Activated B cell treated with CpG ODN at 0.5 μM for 24 hours (primary cell): ENCODE measurements around the gene TMEM141. TPM values are rescaled to one million over a fixed set of nuclear protein-coding genes. Genes with fewer than 3 reads are reported as not detected.
A peak's percentile ranks its signal among the peaks of the same experiment; 100 is the strongest.
"Not testable (repeated sequence)": the region's sequence is repeated elsewhere in the genome, so short reads cannot be mapped to it uniquely, and the experiment has no call there.

Source experiments
- ATAC-seq: fragments of 200-7000 bp; cut with Tn5 transposase; one replicate; pipeline ENCODE4 v1.10.0; 2021; ENCODE audit warnings: low read depth, mild to moderate bottlenecking, moderate library complexity
- CTCF ChIA-PET: fragments of 350-600 bp; sonication (Branson Sonifier 250); formaldehyde crosslinking; loops from one replicate; lab custom pipeline; 2021; ENCODE audit warnings: antibody characterized with exemption; lab: Charles Lee
- POLR2A ChIA-PET: fragments of 350-600 bp; sonication (Branson Sonifier 250); formaldehyde crosslinking; loops from one replicate; lab custom pipeline; 2021; ENCODE audit warnings: antibody characterized with exemption; lab: Charles Lee
- DNase-seq: peaks from one replicate; pipeline ENCODE4 v3.0.0; 2022
- H3K27ac Mint-ChIP-seq: one replicate; pipeline ENCODE4 v1.8.0; 2020; ENCODE audit warnings: mixed read lengths
- H3K27me3 Mint-ChIP-seq: one replicate; pipeline ENCODE4 v1.8.0; 2021; ENCODE audit warnings: mixed read lengths
- H3K36me3 Mint-ChIP-seq: one replicate; pipeline ENCODE4 v1.8.0; 2021; ENCODE audit warnings: low read depth, mixed read lengths
- H3K4me1 Mint-ChIP-seq: one replicate; pipeline ENCODE4 v1.8.0; 2021; ENCODE audit warnings: mixed read lengths
- H3K4me3 Mint-ChIP-seq: one replicate; pipeline ENCODE4 v1.8.0; 2020; ENCODE audit warnings: mild to moderate bottlenecking, mixed read lengths
- H3K9me3 Mint-ChIP-seq: one replicate; pipeline ENCODE4 v1.8.0; 2020; ENCODE audit warnings: mixed read lengths
- CTCF ChIP-seq: fragments of 200-600 bp; IDR thresholded peaks from one replicate; pipeline ENCODE4 v1.8.0; 2022; ENCODE audit warnings: antibody characterized with exemption, mild to moderate bottlenecking
- intact Hi-C: fragments of 100-400 bp; cut with micrococcal nuclease; formaldehyde crosslinking; loops from one replicate; pipeline ENCODE4 v1.15.1; 2024
- total RNA-seq: library from RNA; stranded (reverse); gene quantifications from 2 replicates; pipeline ENCODE4 v1.2.3, GENCODE V29; 2022

The TMEM141 gene
- total RNA-seq, 1 donor from 2014 or later = 34.9 TPM

- peak within 1 kb of the TSS; percentile 87 for H3K4me3 Mint-ChIP-seq
- H3K27me3 Mint-ChIP-seq, H3K9me3 Mint-ChIP-seq: not testable (repeated sequence)
- DNase-seq (peak; percentile 79), ATAC-seq (peak; percentile 89)
- CTCF ChIA-PET = interaction anchor here (0.6 to 3.5 kb wide), 20 partner anchors 22 to 601 kb away, joined by 3 to 21 read pairs (median 4); partner anchors contain the start of genes NPDC1 and RABL6
- POLR2A ChIA-PET = interaction anchor here (0.6 to 3.3 kb wide), 10 partner anchors 22 to 398 kb away, joined by 3 to 12 read pairs (median 8); partner anchors contain the start of genes PAXX, RABL6, TRAF2 and TUBB4B
- peak; percentile 60 for TF ChIP-seq CTCF
- peaks cover 14% of the 10 kb centered on the region for H3K36me3 Mint-ChIP-seq
- intact Hi-C loops = loop anchor here (1.0 to 10.0 kb wide), 6 partner anchors 36 to 322 kb away; partner anchors contain the start of genes FBXW5, RABL6 and TMEM141
- peaks cover 18% of the 10 kb centered on the region for H3K4me1 Mint-ChIP-seq
- H3K27ac Mint-ChIP-seq = peak within 1 kb of the TSS; percentile 35
Observed at GRCh38 chr9:136842380-136842948, 51.3 kb downstream of the TMEM141 start, which contains the start of gene AJM1. AJM1 (plus strand) TSS chr9:136842478; CDS start chr9:136844415, 1,937 bp downstream.

Other genes with a start within 250 kb of the TMEM141 start
- 24.9 and 26.6 TPM in 2 replicates for gene NOTCH1, start 245.3 kb upstream of the TMEM141 start, total RNA-seq
- gene EGFL7, start 128.4 kb upstream of the TMEM141 start, total RNA-seq = not detected in 2 replicates
- gene AGPAT2, start 103.9 kb upstream of the TMEM141 start, total RNA-seq = 16.6 and 17.1 TPM in 2 replicates
- 1.5 and 2.2 TPM in 2 replicates for gene DIPK1B, start 78.8 kb upstream of the TMEM141 start, total RNA-seq
- 13.7 and 15.9 TPM in 2 replicates for gene LCN10, start 48.4 kb upstream of the TMEM141 start, total RNA-seq
- gene LCN6, start 42.8 kb upstream of the TMEM141 start, total RNA-seq = not detected in 2 replicates
- gene LCN8, start 33.1 kb upstream of the TMEM141 start, total RNA-seq = 5.3 and 6.9 TPM in 2 replicates
- gene LCN15, start 26.8 kb upstream of the TMEM141 start, total RNA-seq = not detected in 2 replicates
- not detected in 2 replicates for gene CCDC183, start 5.0 kb downstream of the TMEM141 start, total RNA-seq
- 70.1 and 75.0 TPM in 2 replicates for gene RABL6, start 16.6 kb downstream of the TMEM141 start, total RNA-seq
- 1.0 and 1.6 TPM in 2 replicates for gene AJM1, start 51.1 kb downstream of the TMEM141 start, total RNA-seq
- gene PHPT1, start 58.1 kb downstream of the TMEM141 start, total RNA-seq = 58.8 and 64.6 TPM in 2 replicates
- 5.2 and 6.1 TPM in 2 replicates for gene MAMDC4, start 61.0 kb downstream of the TMEM141 start, total RNA-seq
- gene EDF1, start 75.0 kb downstream of the TMEM141 start, total RNA-seq = 282 and 298 TPM in 2 replicates
- gene TRAF2, start 95.2 kb downstream of the TMEM141 start, total RNA-seq = 49.7 and 58.2 TPM in 2 replicates
- 81.5 and 82.1 TPM in 2 replicates for gene FBXW5, start 153.4 kb downstream of the TMEM141 start, total RNA-seq
- gene C8G, start 153.9 kb downstream of the TMEM141 start, total RNA-seq = 0.69 and 3.4 TPM in 2 replicates
- gene LCN12, start 160.9 kb downstream of the TMEM141 start, total RNA-seq = 2.4 TPM in 2 replicates
- gene PTGDS, start 186.2 kb downstream of the TMEM141 start, total RNA-seq = not detected in 2 replicates
- gene LCNL1, start 191.6 kb downstream of the TMEM141 start, total RNA-seq = not detected in 2 replicates
- 43.4 and 47.8 TPM in 2 replicates for gene PAXX, start 201.1 kb downstream of the TMEM141 start, total RNA-seq
- gene CLIC3, start 205.2 kb downstream of the TMEM141 start, total RNA-seq = not detected in 2 replicates
- 4.5 and 7.5 TPM in 2 replicates for gene ABCA2, start 236.9 kb downstream of the TMEM141 start, total RNA-seq
- gene FUT7, start 240.7 kb downstream of the TMEM141 start, total RNA-seq = 3.9 and 5.0 TPM in 2 replicates